GM12801 (cell line): ENCODE data around the gene HTRA3.

Source experiments
- CTCF ChIP-seq: IDR thresholded peaks from one replicate; pipeline ENCODE4 v1.5.1; 2011; ENCODE audit warnings: control low read depth; ENCODE audit not compliant: insufficient read length; ENCODE audit errors: extremely low read depth

The HTRA3 gene

GRCh38 chr4:8350352-8350751, 80.8 kb downstream of the HTRA3 start:
- no peak for TF ChIP-seq CTCF

- no peak for TF ChIP-seq CTCF
Measured at GRCh38 chr4:8350841-8351461, 81.4 kb downstream of the HTRA3 start.

- TF ChIP-seq CTCF: no peak
Measured at GRCh38 chr4:8351931-8352367, 82.4 kb downstream of the HTRA3 start.

- no peak for TF ChIP-seq CTCF
Measured at GRCh38 chr4:8352368-8353157, 83.0 kb downstream of the HTRA3 start.

GRCh38 chr4:8353158-8353669, 83.7 kb downstream of the HTRA3 start:
- no peak for TF ChIP-seq CTCF

- no peak for TF ChIP-seq CTCF
Measured at GRCh38 chr4:8353912-8354453, 84.4 kb downstream of the HTRA3 start.

GRCh38 chr4:8355306-8355705, 85.8 kb downstream of the HTRA3 start:
- no peak for TF ChIP-seq CTCF
